IPS-11a (cell line): ENCODE measurements around the gene SLC34A3.

ENCODE experiments used
- H3K4me3 ChIP-seq: one replicate; pipeline ENCODE4 v1.5.1; 2013; ENCODE audit warnings: low read depth, low read length, control low read depth

Gene SLC34A3

GRCh38 chr9:137217276-137218211 lies 13.2 kb upstream of the SLC34A3 start:
- no peak overlapping the region for H3K4me3 ChIP-seq

GRCh38 chr9:137218212-137218753 lies 12.4 kb upstream of the SLC34A3 start:
- no peak overlapping the region for H3K4me3 ChIP-seq

GRCh38 chr9:137218754-137219271 lies 11.9 kb upstream of the SLC34A3 start:
- H3K4me3 ChIP-seq = no peak overlapping the region

- H3K4me3 ChIP-seq = no peak overlapping the region
Observed at GRCh38 chr9:137219757-137220316, 10.9 kb upstream of the SLC34A3 start.

GRCh38 chr9:137220317-137221094 lies 10.2 kb upstream of the SLC34A3 start:
- H3K4me3 ChIP-seq = no peak overlapping the region

GRCh38 chr9:137221095-137221505 lies 9.6 kb upstream of the SLC34A3 start:
- no peak overlapping the region for H3K4me3 ChIP-seq

- H3K4me3 ChIP-seq = peak overlapping the region; percentile 24
Observed at GRCh38 chr9:137221506-137222111, 9.1 kb upstream of the SLC34A3 start.

- peak within 1 kb of the TSS; percentile 24 for H3K4me3 ChIP-seq
Observed at GRCh38 chr9:137222190-137223077, 8.3 kb upstream of the SLC34A3 start, which contains the start of gene RNF208. TSS of gene RNF208 (minus strand) at chr9:137222240. CDS start at chr9:137221212, 1,028 bp downstream.

GRCh38 chr9:137223078-137223970 lies 7.4 kb upstream of the SLC34A3 start:
- peak overlapping the region; percentile 81 for H3K4me3 ChIP-seq

- peak within 1 kb of the TSS; percentile 81 for H3K4me3 ChIP-seq
Observed at GRCh38 chr9:137224830-137225694, 5.6 kb upstream of the SLC34A3 start, which contains the start of gene CYSRT1. TSS of gene CYSRT1 (plus strand) at chr9:137225174. CDS start at chr9:137225622, 448 bp downstream.

- no peak overlapping the region for H3K4me3 ChIP-seq
Observed at GRCh38 chr9:137225699-137226331, 4.9 kb upstream of the SLC34A3 start.

GRCh38 chr9:137226338-137227053 lies 4.2 kb upstream of the SLC34A3 start:
- no peak overlapping the region for H3K4me3 ChIP-seq

GRCh38 chr9:137227054-137227852 lies 3.4 kb upstream of the SLC34A3 start, which contains the start of gene RNF224:
TSS of gene RNF224 (plus strand) at chr9:137227502. CDS start at chr9:137228336, 834 bp downstream.
- H3K4me3 ChIP-seq = no peak within 1 kb of the TSS

GRCh38 chr9:137227853-137228505 lies 2.7 kb upstream of the SLC34A3 start:
- H3K4me3 ChIP-seq = no peak overlapping the region

- H3K4me3 ChIP-seq = no peak overlapping the region
Observed at GRCh38 chr9:137228506-137228967, 2.2 kb upstream of the SLC34A3 start.
